ENCODE measurements around the gene COMT.

Gene COMT

GRCh38 chr22:19997561-19998231, 56.1 kb downstream of the COMT start:
- DNase-seq: no peak

GRCh38 chr22:19998232-19998951, 56.8 kb downstream of the COMT start:
- DNase-seq: no peak

- no peak for DNase-seq
Observed at GRCh38 chr22:19998991-19999820, 57.6 kb downstream of the COMT start.

DNA sequence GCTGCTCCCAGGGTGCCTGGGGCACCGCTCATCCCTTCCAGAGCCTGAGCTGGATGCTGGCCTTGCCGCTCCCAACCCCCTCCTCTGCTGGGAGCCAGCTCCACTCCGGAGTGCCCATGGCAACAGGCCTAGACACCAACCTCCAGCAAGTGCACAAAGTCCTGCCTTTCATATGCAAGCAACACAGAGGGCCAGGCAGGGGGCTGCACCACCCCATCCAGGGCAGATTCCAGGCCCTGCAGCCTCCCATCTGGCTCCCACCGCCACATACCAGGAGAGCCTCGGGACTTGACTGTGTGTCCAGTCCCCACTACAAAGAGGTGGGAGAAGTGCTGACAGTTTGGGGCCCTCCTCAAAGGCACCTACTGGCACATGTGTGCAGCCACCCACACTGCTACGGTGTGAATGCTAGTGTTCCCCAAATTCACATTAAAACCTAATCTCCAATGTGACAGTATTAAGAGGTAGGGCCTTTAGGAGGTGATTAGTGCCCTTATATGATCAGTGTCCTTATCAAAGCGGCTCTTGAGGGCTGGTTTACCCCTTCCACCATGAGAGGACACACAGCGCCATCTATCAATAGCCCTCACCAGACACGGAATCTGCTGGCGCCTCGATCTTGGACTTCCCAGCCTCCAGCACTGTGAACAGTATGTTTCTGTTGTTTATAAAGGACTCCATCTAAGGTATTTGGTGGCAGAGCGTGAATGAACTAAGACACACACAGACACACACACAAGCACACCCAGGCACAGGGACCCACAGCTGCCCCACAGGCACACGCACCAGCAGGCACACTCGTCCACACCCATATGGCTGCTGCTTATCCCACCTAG, 58.9 kb downstream of the COMT start:
- no peak for DNase-seq

DNA sequence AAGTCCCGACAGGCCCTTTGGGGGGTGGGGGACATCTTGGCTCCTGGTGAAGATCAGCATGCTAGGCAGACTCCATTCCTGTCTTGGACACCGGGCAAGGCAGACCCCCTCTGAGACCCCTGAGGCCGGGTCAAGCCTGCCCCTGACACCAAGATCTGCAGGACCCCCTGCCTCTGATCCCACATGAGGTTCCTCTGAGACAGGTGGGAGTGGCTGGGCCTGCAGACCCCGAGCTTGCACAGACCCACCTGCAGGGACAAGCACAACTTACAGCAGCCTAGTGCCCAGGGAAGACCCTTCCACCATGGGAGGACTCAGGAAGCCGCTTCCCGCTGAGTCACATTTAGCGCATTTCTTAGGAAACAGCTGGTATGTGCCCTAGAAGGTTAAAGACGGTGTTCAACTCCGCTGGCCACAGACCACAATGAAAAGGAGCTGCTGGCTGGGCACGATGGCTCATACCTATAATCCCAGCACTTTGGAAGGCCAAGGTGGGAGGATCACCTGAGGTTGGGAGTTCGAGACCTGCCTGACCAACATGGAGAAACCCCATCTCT, 59.6 kb downstream of the COMT start:
- DNase-seq: no peak

- no peak for DNase-seq
Observed at GRCh38 chr22:20002128-20002527, 60.6 kb downstream of the COMT start.

DNA sequence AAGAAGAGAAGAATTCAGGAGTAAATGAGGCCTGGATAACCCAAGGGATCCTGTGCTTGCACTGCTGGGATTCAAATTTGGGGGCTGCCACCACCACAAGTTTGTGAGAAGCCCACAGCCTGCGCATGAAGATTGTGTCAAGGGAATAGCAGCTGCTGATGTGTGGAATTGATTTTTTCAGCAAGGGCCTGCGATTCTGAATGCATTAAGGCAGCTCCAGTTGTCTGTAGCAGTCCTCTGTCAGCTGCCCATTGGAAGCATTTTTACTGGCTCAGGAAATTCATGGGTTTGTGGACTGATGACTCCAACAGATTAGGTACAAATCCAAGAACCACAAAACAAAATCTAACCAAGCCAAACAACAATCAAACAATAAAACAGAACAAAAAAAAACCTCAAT, 61.1 kb downstream of the COMT start:
- DNase-seq: no peak

DNA sequence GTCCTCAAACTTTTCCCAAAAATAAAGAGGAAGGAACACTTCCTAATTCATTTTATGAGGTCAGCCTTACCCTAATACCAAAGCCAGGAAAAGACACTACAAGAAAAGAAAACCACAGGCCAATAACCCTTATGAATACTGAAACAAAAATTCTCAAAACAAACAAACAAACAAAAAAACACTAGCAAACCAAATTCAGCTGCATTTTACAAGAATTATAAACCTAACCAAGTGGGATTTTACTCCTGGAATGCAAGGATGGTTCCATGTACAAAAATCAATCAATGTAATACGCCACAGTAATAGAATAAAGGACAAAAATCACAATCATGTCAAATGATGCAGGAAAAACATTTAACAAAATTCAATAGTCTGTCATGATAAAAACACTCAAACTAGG, 61.7 kb downstream of the COMT start:
- DNase-seq: no peak

DNA sequence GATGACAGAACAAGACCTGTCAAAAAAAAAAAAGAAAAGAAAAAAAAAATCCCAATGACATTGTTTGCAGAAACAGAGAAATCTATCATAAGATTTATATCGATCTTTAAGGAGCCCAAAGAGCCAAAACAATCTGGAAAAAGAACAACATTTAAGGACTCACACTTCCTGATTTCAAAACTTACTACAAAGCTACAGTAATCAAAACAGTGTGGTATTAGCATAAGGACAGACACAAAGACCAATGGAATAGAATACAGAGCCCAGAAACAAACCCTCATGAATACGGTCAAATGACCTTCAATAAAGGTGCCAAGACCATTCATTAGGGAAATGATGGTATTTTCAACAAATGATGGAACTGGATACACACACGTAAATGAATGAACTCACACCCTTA, 62.9 kb downstream of the COMT start:
- no peak for DNase-seq

DNA sequence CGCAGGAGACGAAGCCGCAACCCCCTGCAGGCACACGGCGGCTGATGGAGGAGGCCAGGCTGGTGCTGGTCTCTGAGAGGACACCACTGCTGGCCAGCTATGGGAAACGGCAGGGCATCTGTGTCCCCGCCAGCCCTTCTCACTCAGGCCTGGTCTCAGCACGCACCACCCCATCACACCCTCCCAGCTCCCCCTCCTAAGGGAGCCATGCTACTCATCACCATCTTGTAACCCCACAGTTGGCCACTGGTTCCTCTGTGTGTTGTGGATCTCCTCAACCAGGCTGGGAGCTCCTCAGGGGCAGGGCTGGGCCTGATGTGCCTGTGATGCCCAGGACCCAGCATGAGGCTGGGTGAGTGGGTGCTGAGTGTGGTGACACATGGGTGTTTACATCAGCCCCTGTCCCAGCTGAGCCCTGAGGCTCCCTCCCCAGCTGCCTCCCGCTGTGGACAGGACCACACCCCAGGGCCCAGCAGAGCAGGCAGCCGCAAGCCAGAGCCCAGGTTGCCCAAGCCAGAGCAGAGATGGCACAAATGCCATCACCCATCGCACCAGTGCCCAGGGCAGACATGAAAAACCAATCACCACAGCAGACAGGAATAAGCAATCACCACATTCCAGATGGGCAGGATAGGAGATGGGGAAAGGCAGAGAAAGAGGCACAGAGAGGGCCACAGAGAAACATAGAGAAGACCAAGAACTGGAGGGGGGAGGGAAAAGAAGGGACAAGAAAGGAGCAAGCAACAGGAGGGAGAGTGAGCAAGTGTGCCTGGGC, 66.8 kb downstream of the COMT start:
- no peak for DNase-seq

GRCh38 chr22:20009018-20009491, 67.5 kb downstream of the COMT start:
- no peak for DNase-seq

DNA sequence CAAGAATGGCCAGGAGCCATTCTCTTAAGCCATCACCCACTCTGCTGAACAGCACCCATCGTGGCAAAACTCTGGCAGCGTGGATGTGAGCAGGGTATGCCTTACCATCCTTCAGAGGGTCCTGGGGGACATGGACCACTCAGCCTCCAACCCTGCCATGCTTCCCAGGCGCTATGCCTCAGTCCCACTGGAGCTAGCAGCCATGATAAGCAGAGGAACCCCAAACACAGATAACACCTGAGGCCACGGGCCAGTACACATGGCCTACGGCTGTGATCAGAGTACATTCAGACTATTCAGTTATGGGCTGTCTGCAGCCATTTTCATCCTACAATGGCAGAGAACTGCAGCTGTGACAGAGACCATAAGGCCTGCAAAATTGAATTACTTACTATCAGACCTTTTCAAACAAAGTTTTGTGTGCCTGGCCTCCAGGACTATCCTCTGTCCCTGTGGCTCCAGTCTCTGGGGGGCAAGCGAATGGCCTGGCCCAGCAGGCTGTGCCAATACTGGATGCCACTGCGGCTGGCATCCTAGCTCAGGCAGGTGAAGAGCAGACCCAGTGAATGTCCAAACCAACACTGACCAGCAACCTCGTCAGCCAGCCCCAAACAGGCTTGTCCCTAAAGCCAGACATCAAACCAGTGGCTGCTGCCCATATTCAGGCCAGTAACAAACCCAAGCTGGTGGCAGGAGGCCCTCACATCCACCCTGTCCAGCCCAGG, 68.2 kb downstream of the COMT start:
- DNase-seq: no peak

- DNase-seq: no peak
Observed at GRCh38 chr22:20010307-20011122, 68.9 kb downstream of the COMT start.

GRCh38 chr22:20011123-20011992, 69.8 kb downstream of the COMT start:
- DNase-seq: no peak

- no peak for DNase-seq
Observed at GRCh38 chr22:20011993-20012740, 70.6 kb downstream of the COMT start.

DNA sequence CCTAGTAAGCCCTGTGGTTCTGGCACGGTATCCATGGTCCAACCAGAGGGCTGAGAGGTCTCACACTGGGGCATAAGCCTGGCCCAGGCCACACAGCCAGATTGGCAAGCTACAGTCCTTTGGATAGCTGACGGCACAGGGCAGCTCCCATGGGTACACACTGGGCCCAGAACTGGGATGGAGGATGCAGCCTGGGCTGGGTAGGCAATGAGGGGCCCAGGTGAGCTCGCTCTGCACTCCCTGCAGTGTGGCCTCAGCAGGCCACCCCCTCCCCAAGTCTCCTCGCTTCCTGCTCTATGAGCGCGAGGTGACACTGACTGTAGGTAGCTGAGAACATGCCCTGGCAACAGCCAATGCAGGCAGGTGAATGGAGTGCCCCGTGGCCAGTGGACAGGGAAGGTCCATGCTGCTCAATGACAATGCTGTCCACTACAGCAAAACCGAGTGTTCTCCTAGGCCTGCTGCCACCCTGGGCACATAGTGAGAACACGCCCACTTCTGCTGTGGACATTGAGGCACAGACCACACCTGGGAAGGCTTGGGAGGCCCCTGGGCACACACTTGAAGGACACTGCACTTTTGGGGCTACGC, 71.3 kb downstream of the COMT start:
- DNase-seq: no peak

- DNase-seq: no peak
Observed at GRCh38 chr22:20013382-20013871, 71.9 kb downstream of the COMT start.

Data from NCI-H524 treated with DMSO at 0.1 percent for 48 hours (cell line).